CD4-positive, alpha-beta T cell treated with Interleukin-4 for 1 hour (primary cell): Measurements from ENCODE around the gene PRKCQ.
"Not testable (repeated sequence)": the region's sequence is repeated elsewhere in the genome, so short reads cannot be mapped to it uniquely, and the experiment has no call there.

ENCODE experiments used
- DNase-seq, 2 donors: peaks; one replicate each; pipeline ENCODE4 v3.0.0-alpha.2; 2020 to 2022

Gene PRKCQ

GRCh38 chr10:6593241-6593671, 13.2 kb upstream of the PRKCQ start:
- DNase-seq: peak; percentile 60 to 64

DNA sequence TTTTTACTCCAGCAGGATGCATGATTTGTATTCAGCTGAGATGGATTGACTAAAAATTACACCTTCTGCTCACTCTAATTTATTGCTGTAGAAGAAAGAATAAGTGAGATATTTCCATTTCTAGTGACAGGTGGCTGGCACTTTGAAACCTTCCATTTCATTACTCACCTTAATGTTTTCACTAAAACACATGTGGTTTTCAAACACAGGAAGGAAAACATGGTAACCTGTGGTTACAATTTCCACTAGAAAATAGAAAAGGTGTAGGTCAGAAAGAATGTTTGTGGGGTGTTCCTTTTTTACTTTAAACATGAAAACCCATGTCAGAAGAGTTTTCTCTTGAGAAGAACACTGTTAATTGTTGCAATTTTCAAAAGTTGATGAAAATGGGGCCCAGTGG, 12.0 kb upstream of the PRKCQ start:
- peak in 1 of 2 donors; percentile 79 for DNase-seq

DNA sequence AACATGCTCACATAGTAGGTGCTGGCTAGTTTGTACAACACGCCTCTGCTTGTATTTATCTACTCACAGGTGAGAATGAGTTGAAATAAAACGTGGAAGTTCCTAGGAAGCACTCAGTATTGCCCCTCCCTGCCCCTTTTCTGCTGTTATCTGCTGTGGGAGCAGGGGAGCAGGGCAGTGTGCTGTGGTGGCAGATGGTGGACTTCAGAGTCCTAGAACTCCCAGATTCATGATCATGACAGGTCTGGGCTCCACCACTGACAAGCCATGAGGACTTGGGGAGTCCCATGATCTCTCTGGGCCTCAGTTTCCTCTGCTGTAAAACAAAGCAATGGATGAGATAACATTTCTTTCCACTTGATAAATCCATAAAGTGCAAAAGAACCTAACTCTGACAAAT, 11.6 kb upstream of the PRKCQ start:
- peak in 1 of 2 donors; percentile 21 for DNase-seq

GRCh38 chr10:6590100-6590499, 10.0 kb upstream of the PRKCQ start:
- no peak for DNase-seq

DNA sequence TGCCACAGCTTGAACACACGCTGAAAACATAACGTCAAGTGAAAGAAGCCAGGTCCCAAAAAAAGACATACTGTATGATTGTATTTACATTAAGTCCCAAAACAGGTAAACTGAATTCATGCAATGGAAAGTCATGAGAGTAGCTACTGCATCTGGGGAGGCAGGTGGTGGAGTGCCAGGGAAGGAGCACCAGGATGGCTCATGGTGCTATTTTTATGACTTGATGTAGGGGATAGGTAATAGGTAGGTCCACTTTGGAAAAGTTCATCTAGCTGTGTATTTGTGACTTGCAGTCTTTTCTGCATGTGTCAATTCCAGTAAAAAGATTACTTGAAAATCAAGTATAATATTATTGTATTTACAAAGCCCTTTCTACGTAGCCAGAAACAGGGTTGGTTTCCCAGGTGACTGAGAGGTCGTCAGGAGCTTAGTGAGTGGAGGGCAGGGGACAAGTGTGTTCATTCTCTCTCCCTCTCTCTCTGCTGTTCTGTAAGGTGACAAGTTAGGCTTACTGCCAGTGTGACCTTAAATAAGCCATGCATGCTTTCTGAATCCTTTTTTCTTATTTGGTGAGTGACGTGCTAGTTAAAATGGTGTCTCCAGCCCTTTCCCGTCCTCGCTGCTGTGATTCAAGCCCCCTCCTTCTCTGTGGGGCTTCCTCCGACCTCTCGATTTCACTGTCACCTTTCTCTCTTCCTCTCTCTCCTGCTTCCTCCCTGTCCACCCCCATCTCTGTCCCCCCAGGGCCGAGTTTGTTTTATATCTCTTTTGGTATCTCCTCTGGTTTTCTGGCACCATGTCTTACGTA, 9.4 kb upstream of the PRKCQ start:
- no peak for DNase-seq

DNA sequence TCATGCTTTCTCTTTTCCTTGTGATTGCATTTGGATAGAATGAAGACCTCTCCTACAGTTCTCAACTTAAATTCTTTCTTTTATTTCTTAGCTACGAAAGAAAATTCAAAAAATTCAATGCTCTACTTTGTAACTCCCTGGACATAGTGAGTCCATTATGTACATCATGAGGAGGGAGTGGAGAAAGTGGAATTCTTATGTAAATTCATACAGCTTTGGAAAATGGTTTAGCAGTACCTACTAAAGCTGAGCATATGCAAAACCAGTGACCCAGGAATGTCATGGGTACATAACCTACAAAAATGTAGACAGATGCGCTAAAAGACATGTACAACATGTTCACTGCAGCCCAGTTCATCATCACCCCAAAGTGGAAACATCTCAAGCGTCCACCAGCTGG, 8.8 kb upstream of the PRKCQ start:
- DNase-seq: no peak

GRCh38 chr10:6588082-6588481, 8.0 kb upstream of the PRKCQ start:
- DNase-seq: no peak

DNA sequence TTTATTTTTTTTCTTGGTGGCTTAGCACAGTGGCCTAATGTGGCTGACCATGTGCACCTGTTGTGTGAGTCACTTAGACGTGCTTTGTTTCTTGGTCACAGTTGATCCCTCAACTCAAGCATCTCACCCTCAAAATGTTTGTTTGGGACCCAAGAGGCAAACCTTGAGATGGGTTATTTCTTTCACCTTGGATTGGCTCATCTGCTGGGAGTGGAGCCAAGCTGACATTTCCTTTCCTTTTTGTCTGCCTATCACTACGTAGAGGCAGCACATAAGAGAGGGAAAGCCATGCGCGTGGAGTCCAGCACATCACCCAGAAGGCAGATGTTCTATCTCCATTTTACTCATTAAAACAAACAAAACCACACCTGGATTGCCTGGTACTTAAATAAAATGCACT, 6.4 kb upstream of the PRKCQ start:
- DNase-seq: no peak

DNA sequence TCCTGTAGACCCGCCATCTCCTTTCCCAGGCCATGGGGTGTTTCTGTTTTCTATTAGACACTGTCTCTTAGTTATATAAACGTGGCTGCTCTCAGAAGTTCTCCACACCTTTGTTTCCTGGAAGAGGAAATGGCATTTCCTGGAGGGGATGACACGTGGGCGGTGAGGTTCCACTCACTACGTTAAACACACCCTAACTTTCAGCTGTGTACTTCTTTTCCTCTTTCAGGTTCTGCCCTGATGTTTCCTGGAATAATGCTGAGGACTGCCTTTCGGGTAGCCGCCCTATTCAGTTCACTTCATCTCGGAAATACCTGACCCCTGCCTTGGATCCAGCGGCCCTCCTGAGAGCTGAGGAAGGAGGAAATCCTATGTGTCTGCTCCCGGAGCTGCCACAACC, 3.4 kb upstream of the PRKCQ start:
- peak; percentile 87 to 89 for DNase-seq

GRCh38 chr10:6582913-6583312, 2.8 kb upstream of the PRKCQ start:
- DNase-seq: not testable (repeated sequence)

- DNase-seq: no peak
These were observed 2.2 kb upstream of the PRKCQ start for GRCh38 chr10:6582298-6582697.

GRCh38 chr10:6581778-6582228, 1.7 kb upstream of the PRKCQ start:
- DNase-seq: no peak

DNA sequence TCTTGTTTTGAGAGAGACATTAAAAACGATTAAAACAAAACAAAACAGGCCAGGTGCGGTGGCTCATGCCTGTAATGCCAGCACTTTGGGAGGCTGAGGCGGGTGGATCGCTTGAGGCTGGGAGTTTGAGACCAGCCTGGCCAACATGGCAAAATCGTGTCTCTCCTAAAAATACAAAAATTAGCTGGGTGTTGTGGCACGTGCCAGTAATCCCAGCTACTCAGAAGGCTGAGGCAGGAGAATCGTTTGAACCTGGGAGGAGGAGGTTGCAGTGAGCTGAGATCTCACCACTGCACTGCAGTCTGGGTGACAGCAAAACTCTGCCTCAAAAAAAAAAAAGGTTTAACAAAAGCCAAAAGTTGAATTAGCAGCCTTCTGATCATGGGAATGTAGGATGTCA, 1.1 kb upstream of the PRKCQ start:
- peak in 1 of 2 donors; percentile 34 for DNase-seq

DNA sequence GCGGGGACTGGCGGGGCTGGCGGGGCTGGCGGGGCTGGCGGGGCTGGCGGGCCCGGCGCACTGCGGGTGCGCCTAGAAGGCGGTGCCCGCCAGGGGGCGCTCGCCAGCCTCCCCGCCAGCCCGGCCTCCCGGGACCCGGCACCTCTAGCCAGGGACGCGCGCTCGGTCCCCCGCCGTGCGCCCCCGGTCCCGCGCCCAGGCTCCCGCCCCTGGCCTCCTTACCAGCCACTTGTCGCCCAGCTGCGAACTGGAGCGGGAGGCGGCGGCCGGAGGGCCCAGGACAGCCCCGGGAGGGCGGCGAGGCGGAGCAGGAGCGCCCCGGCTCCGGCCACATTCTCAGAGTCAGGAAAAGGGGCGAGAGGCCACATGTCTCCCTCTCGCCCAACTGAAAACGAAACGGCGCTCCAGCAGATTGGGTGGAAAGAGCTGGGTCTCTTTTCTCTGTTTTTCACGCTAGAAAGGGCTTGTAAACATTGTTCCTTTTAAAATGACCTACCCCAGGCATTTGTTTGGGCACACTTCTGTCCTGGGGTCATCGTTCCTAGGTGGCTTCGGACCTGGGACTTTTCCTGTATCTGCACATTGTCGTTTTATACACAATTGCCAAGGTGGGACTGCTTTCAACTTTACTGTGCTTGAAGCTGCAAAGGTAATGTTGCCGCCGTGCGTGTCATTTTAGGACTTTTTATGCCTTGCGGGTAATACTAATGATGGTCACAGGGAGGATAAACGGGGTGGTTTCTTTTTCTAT, 378 bp upstream of the PRKCQ start:
- DNase-seq: peak; percentile 77 to 83

GRCh38 chr10:6579183-6579903, 733 bp downstream of the PRKCQ start:
- DNase-seq: no peak

DNA sequence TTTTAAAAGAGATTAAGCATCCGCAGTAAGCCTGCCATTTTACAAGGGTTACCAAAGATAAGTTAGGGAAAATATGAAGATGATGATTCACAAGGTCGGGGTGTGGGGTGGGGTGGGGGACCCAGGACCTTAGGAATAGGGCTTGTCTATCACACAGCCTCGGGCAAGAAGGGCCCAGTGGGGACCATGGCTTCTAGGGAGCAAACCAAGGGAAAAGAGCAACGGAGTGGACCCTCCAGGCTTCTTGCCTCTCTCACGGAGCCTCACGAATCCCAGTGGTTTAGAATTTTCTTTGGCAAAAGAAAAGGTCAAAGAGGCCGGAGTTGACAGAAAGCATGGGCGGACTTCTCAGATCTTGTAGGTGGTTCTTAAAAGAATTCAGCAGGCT, 1.3 kb downstream of the PRKCQ start:
- no peak for DNase-seq

DNA sequence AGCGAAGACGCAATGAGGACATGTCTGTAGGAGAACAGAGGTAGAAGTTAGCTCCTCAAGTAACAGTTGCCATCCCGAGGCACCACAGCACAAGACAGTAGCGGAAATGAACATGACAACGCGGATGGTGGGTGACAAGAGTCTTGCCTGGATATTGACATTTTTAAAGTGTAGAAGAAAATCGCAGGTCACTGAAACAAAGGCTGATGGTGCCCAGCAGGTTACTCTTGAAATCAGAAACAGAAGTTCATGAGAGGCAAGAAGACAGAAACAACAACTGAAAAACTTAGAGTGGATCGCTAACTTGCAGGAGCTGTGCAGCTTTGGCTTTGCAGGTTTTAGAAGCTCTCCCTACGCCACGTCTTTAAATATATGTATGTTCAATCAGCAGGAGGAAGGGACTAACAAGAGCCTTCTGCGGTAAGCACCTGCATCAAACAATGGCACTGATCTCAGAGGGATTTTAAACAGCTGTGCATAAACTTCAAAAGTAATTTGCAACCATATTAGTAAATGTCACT, 1.8 kb downstream of the PRKCQ start:
- DNase-seq: peak; percentile 35 to 52

DNA sequence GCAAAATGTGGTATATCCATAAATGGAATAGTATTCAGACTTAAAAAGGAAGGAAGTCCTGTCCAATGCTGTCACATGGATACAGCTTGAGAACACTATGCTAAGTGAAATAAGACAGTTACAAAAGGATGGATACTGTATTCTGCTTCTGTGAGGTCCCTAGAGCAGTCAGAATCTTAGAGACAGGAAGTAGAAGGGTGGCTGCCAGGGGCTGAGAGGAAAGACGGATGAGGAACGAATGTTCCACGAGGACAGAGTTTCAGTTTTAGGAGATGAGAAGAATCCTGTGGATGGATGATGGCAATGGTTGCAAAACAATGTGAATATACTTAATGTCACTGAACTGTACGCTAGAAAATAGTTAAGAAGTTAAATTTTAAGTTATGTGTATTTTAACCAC, 3.8 kb downstream of the PRKCQ start:
- no peak for DNase-seq

- DNase-seq: no peak
These were observed 5.4 kb downstream of the PRKCQ start for GRCh38 chr10:6574664-6575176.

DNA sequence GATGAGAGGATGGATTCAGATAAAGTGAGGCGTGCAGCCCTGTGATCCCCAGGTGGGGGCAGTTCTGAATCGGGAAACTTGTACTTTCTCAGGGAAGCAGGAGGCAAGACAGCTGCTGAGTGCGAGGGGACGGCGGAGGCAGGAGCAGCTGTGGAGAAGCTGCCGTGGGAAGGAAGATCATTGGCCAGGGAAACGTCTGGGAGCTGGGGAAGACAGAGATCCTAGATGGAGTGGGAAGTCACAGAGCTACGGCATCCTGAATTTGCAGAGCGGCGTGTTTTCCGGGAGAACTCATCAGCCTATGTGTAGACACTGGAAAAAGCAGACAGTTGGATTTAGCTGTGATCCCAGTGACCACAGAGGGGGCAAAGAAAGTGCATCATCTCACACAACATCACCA, 9.2 kb downstream of the PRKCQ start:
- DNase-seq: no peak

- no peak for DNase-seq
These were observed 10.8 kb downstream of the PRKCQ start for GRCh38 chr10:6569259-6569658.

GRCh38 chr10:6567884-6568283, 12.2 kb downstream of the PRKCQ start:
- DNase-seq: no peak

DNA sequence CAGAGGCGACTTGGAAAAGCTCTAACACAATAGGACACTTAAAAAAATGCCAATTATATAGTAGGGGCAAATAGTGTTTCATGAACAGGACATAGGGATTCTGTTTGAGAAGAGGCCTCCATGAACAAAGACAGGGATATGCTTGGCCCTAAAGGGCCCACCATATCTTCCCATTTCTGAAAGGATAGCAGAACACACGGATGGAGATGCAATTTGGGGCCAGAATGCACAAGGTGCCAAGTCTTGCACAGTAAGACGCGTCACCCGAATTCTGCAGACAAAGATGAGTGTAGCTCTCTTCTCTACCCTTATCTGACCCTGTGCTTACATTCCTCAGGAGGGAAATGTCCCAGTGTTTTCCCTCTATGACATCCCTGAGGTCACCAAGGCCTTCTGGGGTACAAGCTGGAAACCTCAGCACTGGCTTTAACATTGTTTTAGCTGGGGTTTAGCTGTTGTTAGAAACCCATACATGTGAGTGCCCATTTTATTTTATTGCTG, 12.8 kb downstream of the PRKCQ start:
- DNase-seq: no peak
